HUDEP-2 (cell line): ENCODE measurements around the gene CELF2.
"Not testable (repeated sequence)": the region's sequence is repeated elsewhere in the genome, so short reads cannot be mapped to it uniquely, and the experiment has no call there.

Source experiments
- DNase-seq, 76 experiments: peaks; one replicate each; lab custom pipeline; 2025; ENCODE audit not compliant: unreplicated experiment in 76 of 76; lab: John Stamatoyannopoulos, UW

Gene CELF2

GRCh38 chr10:11335167-11335652 lies 317.5 kb downstream of the CELF2 start:
- no peak for DNase-seq

- no peak for DNase-seq
Measured at GRCh38 chr10:11335881-11336430, 318.3 kb downstream of the CELF2 start.

- no peak for DNase-seq
Measured at GRCh38 chr10:11336722-11337162, 319.1 kb downstream of the CELF2 start.

GRCh38 chr10:11337516-11337915 lies 319.8 kb downstream of the CELF2 start:
- DNase-seq, result no peak

GRCh38 chr10:11338160-11338844 lies 320.6 kb downstream of the CELF2 start:
- DNase-seq, result no peak

GRCh38 chr10:11339013-11339412 lies 321.3 kb downstream of the CELF2 start:
- DNase-seq, result no peak

- DNase-seq, result no peak
Measured at GRCh38 chr10:11339660-11340059, 322.0 kb downstream of the CELF2 start.

- DNase-seq, result no peak
Measured at GRCh38 chr10:11341283-11341960, 323.8 kb downstream of the CELF2 start.

- no peak for DNase-seq
Measured at GRCh38 chr10:11344081-11344480, 326.4 kb downstream of the CELF2 start.

- DNase-seq, result no peak
Measured at GRCh38 chr10:11344550-11344949, 326.9 kb downstream of the CELF2 start.

GRCh38 chr10:11345224-11346054 lies 327.8 kb downstream of the CELF2 start:
- peak in 28 of 76 experiments; percentile 4 to 55 (median 14) for DNase-seq

GRCh38 chr10:11347580-11347979 lies 329.9 kb downstream of the CELF2 start:
- DNase-seq, result not testable (repeated sequence)

GRCh38 chr10:11351801-11352200 lies 334.1 kb downstream of the CELF2 start:
- DNase-seq, result no peak

GRCh38 chr10:11353006-11353896 lies 335.6 kb downstream of the CELF2 start:
- no peak for DNase-seq

GRCh38 chr10:11354823-11355222 lies 337.2 kb downstream of the CELF2 start:
- DNase-seq, result no peak

GRCh38 chr10:11355592-11355991 lies 337.9 kb downstream of the CELF2 start:
- DNase-seq, result no peak

- DNase-seq, result no peak
Measured at GRCh38 chr10:11357439-11357838, 339.8 kb downstream of the CELF2 start.

- no peak for DNase-seq
Measured at GRCh38 chr10:11358011-11358410, 340.3 kb downstream of the CELF2 start.

GRCh38 chr10:11358923-11359575 lies 341.4 kb downstream of the CELF2 start:
- DNase-seq, result no peak
